Heart left ventricle (tissue), 16 donors: ENCODE measurements around the gene MYO5A. TPM values are rescaled to one million over a fixed set of nuclear protein-coding genes. Genes with fewer than 3 reads are reported as not detected.

Experiments
- ATAC-seq, 4 donors: fragments of 200-7000 bp; cut with Tn5 transposase; one replicate each; pipeline ENCODE4 v1.9.1; 2020 to 2022; ENCODE audit warnings: moderate library complexity in 4 of 4, mild to moderate bottlenecking in 3 of 4, moderate number of reproducible peaks in 1 of 4
- DNase-seq, 5 donors: peaks; one replicate each; pipeline ENCODE4 v3.0.0-alpha.2; 2020
- H3K27ac ChIP-seq, 12 donors: fragments of 200-600 bp; sonication (generic) in 4 of 12; one replicate each; pipeline versions ENCODE4 v1.5.0 to v1.8.0; 2016 to 2022; ENCODE audit warnings: mild to moderate bottlenecking in 2 of 12
- H3K27me3 ChIP-seq, 9 donors: fragments of 200-600 bp; sonication (generic) in 2 of 9; one replicate each; pipeline versions ENCODE4 v1.5.1 to v1.8.0; 2016 to 2022; ENCODE audit warnings: mild to moderate bottlenecking in 3 of 9
- H3K36me3 ChIP-seq, 9 donors: fragments of 200-600 bp; sonication (generic) in 2 of 9; one replicate each; pipeline versions ENCODE4 v1.5.0 to v1.8.0; 2018 to 2022; ENCODE audit warnings: mild to moderate bottlenecking in 2 of 9
- H3K4me1 ChIP-seq, 12 donors: fragments of 200-600 bp; sonication (generic) in 4 of 12; one replicate each; pipeline versions ENCODE4 v1.5.0 to v1.8.0; 2016 to 2022; ENCODE audit warnings: mild to moderate bottlenecking in 3 of 12
- H3K4me3 ChIP-seq, 12 donors: fragments of 200-600 bp; sonication (generic) in 4 of 12; one replicate each; pipeline versions ENCODE4 v1.5.0 to v1.8.0; 2017 to 2022; ENCODE audit warnings: mild to moderate bottlenecking in 9 of 12, moderate library complexity in 4 of 12
- H3K9me3 ChIP-seq, 12 donors: fragments of 200-600 bp; sonication (generic) in 4 of 12; one replicate each; pipeline versions ENCODE4 v1.5.0 to v1.8.0; 2016 to 2022; ENCODE audit warnings: mild to moderate bottlenecking in 1 of 12
- CTCF ChIP-seq, 12 donors: fragments of 200-600 bp; sonication (generic) in 4 of 12; IDR thresholded peaks; one replicate each; pipeline versions ENCODE4 v1.5.0 to v1.8.0; 2018 to 2022; ENCODE audit warnings: antibody characterized with exemption in 12 of 12, mild to moderate bottlenecking in 5 of 12
- POLR2A ChIP-seq, 2 donors: fragments of 450-650 bp; IDR thresholded peaks; one replicate each; pipeline ENCODE4 v1.6.1; 2017; ENCODE audit warnings: antibody characterized with exemption in 2 of 2, mild to moderate bottlenecking in 2 of 2, moderate library complexity in 2 of 2
- WGBS, 4 donors: extraction: QIAGEN DNeasy Blood & Tissue Kit in 2 of 4; methylation state at CpG; one replicate each; pipeline versions ENCODE4 v1.1.5 to v1.1.7; 2013 to 2018; 5-methylcytosine and 5-hydroxymethylcytosine counted together
- intact Hi-C, 10 donors: fragments of 100-400 bp; cut with DNase I; formaldehyde crosslinking; loops; one replicate each; pipeline versions ENCODE4 v1.11.1 to v1.14.2; 2022
- polyA plus RNA-seq, 2 donors: library from polyadenylated mRNA; stranded (reverse); fragments of 200-250 nt; gene quantifications; one replicate each; pipeline ENCODE4 v1.2.3, GENCODE V29; 2013
- total RNA-seq, 9 donors: library from RNA; depleted of rRNA in 2 of 9; stranded (reverse); fragments of >200 nt in 2 of 9; fragmentation: NEBNext Ultra II Directional in 3 of 9; extraction: Animal tissue kit (Norgen Biotek cat#: 25700) in 3 of 9; gene quantifications; one replicate each; pipeline versions ENCODE4 v1.1.0 to v1.2.4, GENCODE V29; 2016 to 2023
- donor health status: ischemic (EF 13 %, LVEDD 7.1; RV severe dilation, severe dysfunction).
- donor health status: healthy with polysubstance abuse.
- donor health status: DM: no; HTN: yes; CAD: no.
- donor health status: DM: no; HTN: no; CAD: no.
- donor health status: ischemic (EF 25% LVEDD 6.9; RV normal size, moderate dysfunction).
- donor health status: ischemic (EF 25% LVEDD 5.7; RV mildly dilated, moderate dysfunction).
- donor health status: healthy.
- donor health status: DM: yes; HTN: yes; CAD: no.
- donor health status: ischemic (EF 35%, LVEDD 5.7; RV mildly dilated, moderate dysfunction).
- donor health status: nonischemic (EF 11% LVEDD 7.7; RV severe dilation, severe dysfunction).
- donor health status: DM: yes; HTN: yes; CAD: no.
- donor health status: PGD.
- donor health status: ischemic (EF 29% LVEDD 5.4; RV normal size, mild dysfunction).
- donor health status: nonischemic (EF 23%, LVEDD 6.1; RV moderate dilation, normal function).

MYO5A gene
- total and polyA plus RNA-seq, 11 donors, result 3.2 to 29.6 (median 6.9) TPM

- intact Hi-C loops, result no loop called here
- no peaks in the 10 kb centered on the region for H3K27me3 ChIP-seq
- H3K36me3 ChIP-seq, result peaks cover 0 to 17% (median 0%) of the 10 kb centered on the region in 9 donors
- peaks cover 0 to 9% (median 0%) of the 10 kb centered on the region in 12 donors for H3K4me1 ChIP-seq
- ATAC-seq, result no peak
- no peaks in the 10 kb centered on the region for H3K9me3 ChIP-seq
- DNase-seq, result no peak
- TF ChIP-seq POLR2A (IDR thresholded peaks at IDR 0.05) (no peak), CTCF (IDR thresholded peaks at IDR 0.05) (no peak)
- no peak overlapping the region for H3K4me3 ChIP-seq
- WGBS, 4 donors, result 86 to 94% (median 92%) methylated on average over 13 of the region's 13 CpGs
- H3K27ac ChIP-seq, result no peak overlapping the region
These were observed 249.9 kb downstream of the MYO5A start for GRCh38 chr15:52278636-52279367.

GRCh38 chr15:52278135-52278534, 250.5 kb downstream of the MYO5A start:
- Histone ChIP-seq H3K36me3 (peaks cover 0 to 19% (median 0%) of the 10 kb centered on the region in 9 donors), H3K4me1 (peaks cover 0 to 9% (median 0%) of the 10 kb centered on the region in 12 donors), H3K9me3 (no peaks in the 10 kb centered on the region), H3K4me3 (no peak overlapping the region), H3K27me3 (no peaks in the 10 kb centered on the region), H3K27ac (no peak overlapping the region)
- TF ChIP-seq CTCF (IDR thresholded peaks at IDR 0.05) (no peak), POLR2A (IDR thresholded peaks at IDR 0.05) (no peak)
- no peak for DNase-seq
- intact Hi-C loops, result no loop called here
- 84 to 90% (median 86%) methylated on average over 3 of the region's 3 CpGs for WGBS, 4 donors
- ATAC-seq, result no peak

GRCh38 chr15:52277575-52277974, 251.1 kb downstream of the MYO5A start:
- TF ChIP-seq POLR2A (IDR thresholded peaks at IDR 0.05) (no peak), CTCF (IDR thresholded peaks at IDR 0.05) (no peak)
- intact Hi-C loops, result no loop called here
- DNase-seq, result no peak

GRCh38 chr15:52276256-52276770, 252.4 kb downstream of the MYO5A start:
- intact Hi-C loops, result no loop called here
- Histone ChIP-seq H3K9me3 (no peaks in the 10 kb centered on the region), H3K27ac (no peak overlapping the region), H3K4me1 (peaks cover 0 to 7% (median 0%) of the 10 kb centered on the region in 12 donors), H3K36me3 (peaks cover 0 to 35% (median 6%) of the 10 kb centered on the region in 9 donors), H3K27me3 (no peaks in the 10 kb centered on the region), H3K4me3 (no peak overlapping the region)
- TF ChIP-seq CTCF (IDR thresholded peaks at IDR 0.05), result no peak
- no peak for TF ChIP-seq POLR2A (IDR thresholded peaks at IDR 0.05)
- DNase-seq (no peak), ATAC-seq (no peak)
- WGBS, 4 donors, result 93 to 94% (median 93%) methylated on average over 7 of the region's 7 CpGs

More at GRCh38 chr15:52277575-52277974, 251.1 kb downstream of the MYO5A start:
- Histone ChIP-seq H3K27ac (no peak overlapping the region), H3K9me3 (no peaks in the 10 kb centered on the region), H3K36me3 (peaks cover 0 to 24% (median 0%) of the 10 kb centered on the region in 9 donors), H3K4me3 (no peak overlapping the region), H3K4me1 (peaks cover 0 to 9% (median 0%) of the 10 kb centered on the region in 12 donors), H3K27me3 (no peaks in the 10 kb centered on the region)
- WGBS, 4 donors, result 86 to 94% (median 92%) methylated on average over 8 to 9 of the region's 9 CpGs
- no peak for ATAC-seq
